Measurements from ENCODE around the gene DTNB.

- TF ChIP-seq RFX5 (IDR thresholded peaks at IDR 0.05; ENCODE audit: low read depth, low read length) (no peak), CTCF (conservative IDR thresholded peaks at IDR 0.05; ENCODE audit: low read depth, low read length) (no peak), POLR2A (IDR thresholded peaks at IDR 0.05; ENCODE audit: low read depth, low read length) (no peak), USF2 (IDR thresholded peaks at IDR 0.05; ENCODE audit: low read depth, low read length) (no peak), CEBPB (IDR thresholded peaks at IDR 0.05; ENCODE audit: low read depth, low read length) (no peak), RAD21 (IDR thresholded peaks at IDR 0.05; ENCODE audit: low read length) (no peak), BHLHE40 (IDR thresholded peaks at IDR 0.05; ENCODE audit: low read depth, low read length) (no peak), MAFK (IDR thresholded peaks at IDR 0.05; ENCODE audit: low read depth, low read length) (no peak), ELK1 (IDR thresholded peaks at IDR 0.05; ENCODE audit: borderline replicate concordance, low read depth, low read length) (no peak)
These were observed 306.7 kb downstream of the DTNB start for GRCh38 chr2:25366629-25367028.
